GM12878 (cell line): ENCODE results near the gene PTPRD. TPM values are rescaled to one million over a fixed set of nuclear protein-coding genes. Genes with fewer than 3 reads are reported as not detected.

Experiments
- ATAC-seq: fragments of 200-7000 bp; cut with Tn5 transposase; 3 replicates; pipeline ENCODE4 v1.9.1; 2020; ENCODE audit warnings: mild to moderate bottlenecking, moderate library complexity
- BruUV-seq: library from RNA; stranded (reverse); fragments of 400-500 nt; replicated peaks from 2 replicates; lab custom pipeline; 2021; lab: Mats Ljungman, UMichigan
- CTCF ChIA-PET: fragments of 300-600 bp; sonication (Branson Sonifier 250); formaldehyde crosslinking; extraction: SDS; loops from one replicate; lab custom pipeline; 2021; ENCODE audit warnings: inconsistent platforms; lab: Yijun Ruan, JAX
- POLR2A ChIA-PET: fragments of 350-600 bp; formaldehyde crosslinking; extraction: SDS; loops from one replicate; lab custom pipeline; 2021; ENCODE audit warnings: inconsistent platforms; lab: Charles Lee
- RAD21 ChIA-PET: fragments of 300-600 bp; sonication (Branson Sonifier 250); formaldehyde crosslinking; loops from one replicate; lab custom pipeline; 2023; ENCODE audit warnings: antibody characterized with exemption; ENCODE audit not compliant: unreplicated experiment; lab: Charles Lee
- SMC1A ChIA-PET: fragments of 300-600 bp; sonication (Branson Sonifier 250); formaldehyde crosslinking; loops from one replicate; lab custom pipeline; 2023; ENCODE audit not compliant: unreplicated experiment, uncharacterized antibody; lab: Charles Lee
- DNase-seq: peaks from one replicate; pipeline ENCODE4 v3.0.0-alpha.2; 2011; ENCODE audit warnings: low read depth, low spot score
- FAIRE-seq: peaks from 3 replicates; lab custom pipeline; 2011; peaks lifted over from hg19 to GRCh38; lab: Jason Lieb, UNC
- H2AFZ ChIP-seq: 2 replicates; pipeline ENCODE4 v1.6.0; 2011; ENCODE audit warnings: low read depth, low read length, control low read depth; ENCODE audit not compliant: control insufficient read depth
- H3K27ac ChIP-seq: 2 replicates; pipeline ENCODE4 v1.5.1; 2011; ENCODE audit warnings: control low read depth; ENCODE audit not compliant: control insufficient read depth, insufficient read depth
- H3K27me3 ChIP-seq, 2 experiments: replicated peaks in 1 of 2; 2 replicates each; pipeline versions ENCODE4 v1.6.0 to v1.6.1; 2011; ENCODE audit warnings: low read length in 1 of 2; ENCODE audit not compliant: control insufficient read depth in 2 of 2, insufficient read depth in 2 of 2
- H3K36me3 ChIP-seq, 2 experiments: 2 replicates each; pipeline ENCODE4 v1.5.1; 2011; ENCODE audit warnings: low read length in 1 of 2; ENCODE audit not compliant: control insufficient read depth in 2 of 2, insufficient read depth in 2 of 2
- H3K4me1 ChIP-seq: 2 replicates; pipeline ENCODE4 v1.6.1; 2011; ENCODE audit warnings: mild to moderate bottlenecking, low read length, moderate library complexity, mixed read lengths; ENCODE audit not compliant: control insufficient read depth, insufficient read depth
- H3K4me2 ChIP-seq: 2 replicates; pipeline ENCODE4 v1.6.0; 2011; ENCODE audit warnings: control low read depth; ENCODE audit not compliant: control insufficient read depth, insufficient read depth
- H3K4me3 ChIP-seq: fragments of 200-600 bp; sonication (generic); 2 replicates; pipeline ENCODE4 v1.5.1; 2016
- H3K79me2 ChIP-seq: 2 replicates; pipeline ENCODE4 v1.6.0; 2011; ENCODE audit warnings: low read length; ENCODE audit not compliant: control insufficient read depth, insufficient read depth
- H3K9ac ChIP-seq: 2 replicates; pipeline ENCODE4 v1.8.0; 2011; ENCODE audit warnings: low read length, control low read depth, mixed read lengths; ENCODE audit not compliant: control insufficient read depth, insufficient read depth
- H3K9me3 ChIP-seq: replicated peaks from 3 replicates; pipeline ENCODE4 v1.5.1; 2011; ENCODE audit warnings: mild to moderate bottlenecking, low read length; ENCODE audit not compliant: control insufficient read depth, insufficient read depth
- H4K20me1 ChIP-seq: 2 replicates; pipeline ENCODE4 v1.6.0; 2011; ENCODE audit not compliant: control insufficient read depth, insufficient read depth
- ATF7 ChIP-seq: fragments of 450-650 bp; IDR thresholded peaks from 2 replicates; pipeline ENCODE4 v1.6.1; 2016; ENCODE audit warnings: low read depth, mild to moderate bottlenecking
- BHLHE40 ChIP-seq, 2 experiments: fragments of 450-650 bp in 1 of 2; IDR thresholded peaks; 2 replicates each; pipeline ENCODE4 v1.6.1; 2011 to 2017; ENCODE audit warnings: low read depth in 2 of 2, borderline replicate concordance in 1 of 2, improper control_type of control experiment in 1 of 2, low read length in 1 of 2, mild to moderate bottlenecking in 1 of 2
- CBX3 ChIP-seq: fragments of 200-600 bp; sonication (generic); IDR thresholded peaks from 2 replicates; pipeline ENCODE4 v1.6.1; 2016; ENCODE audit warnings: low read depth, borderline replicate concordance
- CHD2 ChIP-seq: IDR thresholded peaks from 2 replicates; pipeline ENCODE4 v1.6.1; 2011; ENCODE audit warnings: low read depth, low read length, improper control_type of control experiment, borderline replicate concordance
- CREB1 ChIP-seq: IDR thresholded peaks from 2 replicates; pipeline ENCODE4 v1.6.1; 2012; ENCODE audit warnings: low read depth, mild to moderate bottlenecking, inconsistent platforms
- FOS ChIP-seq: IDR thresholded peaks from 3 replicates; pipeline ENCODE4 v1.6.1; 2011; ENCODE audit warnings: borderline replicate concordance; ENCODE audit not compliant: insufficient read length; ENCODE audit errors: extremely low read depth
- IKZF2 ChIP-seq, 2 experiments: fragments of 450-650 bp; IDR thresholded peaks; 2 replicates each; pipeline ENCODE4 v1.6.1; 2017; ENCODE audit warnings: mild to moderate bottlenecking in 2 of 2, moderate library complexity in 2 of 2
- MEF2B ChIP-seq: fragments of 450-650 bp; IDR thresholded peaks from 2 replicates; pipeline ENCODE4 v1.6.1; 2018; ENCODE audit warnings: mild to moderate bottlenecking, moderate library complexity; ENCODE audit not compliant: partially characterized antibody, poor library complexity, severe bottlenecking
- MXI1 ChIP-seq: fragments of 150-350 bp; IDR thresholded peaks from 2 replicates; pipeline ENCODE4 v1.6.1; 2011; ENCODE audit warnings: low read depth, mild to moderate bottlenecking, inconsistent platforms, low read length, improper control_type of control experiment
- NFIC ChIP-seq: IDR thresholded peaks from 2 replicates; pipeline ENCODE4 v1.6.1; 2012; ENCODE audit warnings: low read depth, mild to moderate bottlenecking, inconsistent platforms, low read length, moderate library complexity
- NRF1 ChIP-seq: conservative IDR thresholded peaks from 2 replicates; pipeline ENCODE4 v1.6.1; 2011; ENCODE audit warnings: mild to moderate bottlenecking, low read depth, low read length, improper control_type of control experiment
- POLR2A ChIP-seq: IDR thresholded peaks from 2 replicates; pipeline ENCODE4 v1.6.1; 2011; ENCODE audit warnings: low read depth, mild to moderate bottlenecking, low read length
- POLR2AphosphoS2 ChIP-seq: IDR thresholded peaks from 2 replicates; pipeline ENCODE4 v1.6.1; 2011; ENCODE audit warnings: low read depth, mild to moderate bottlenecking, low read length, improper control_type of control experiment, moderate library complexity
- RCOR1 ChIP-seq: conservative IDR thresholded peaks from 2 replicates; pipeline ENCODE4 v1.6.1; 2012; ENCODE audit warnings: low read depth, low read length, improper control_type of control experiment
- SREBF2 ChIP-seq: IDR thresholded peaks from 2 replicates; pipeline ENCODE4 v1.6.1; 2012; ENCODE audit warnings: mild to moderate bottlenecking, low read length
- STAT3 ChIP-seq: IDR thresholded peaks from 2 replicates; pipeline ENCODE4 v1.6.1; 2011; ENCODE audit warnings: low read depth, low read length, improper control_type of control experiment
- YY1 ChIP-seq: IDR thresholded peaks from 2 replicates; pipeline ENCODE4 v1.6.1; 2011; ENCODE audit warnings: low read depth, mild to moderate bottlenecking, low read length
- WGBS: methylation state at CpG from one replicate; pipeline ENCODE4 v1.1.6; 2016; ENCODE audit warnings: low lambda C conversion rate; ENCODE audit not compliant: insufficient replicate concordance, insufficient coverage; ENCODE audit errors: missing lambda C conversion rate; 5-methylcytosine and 5-hydroxymethylcytosine counted together
- in situ Hi-C: fragments of 300-500 bp; cut with MboI; formaldehyde crosslinking; loops from 9 replicates; pipeline ENCODE4 v1.14.3; 2018; ENCODE audit warnings: mixed read lengths
- intact Hi-C: fragments of 100-400 bp; cut with micrococcal nuclease; formaldehyde crosslinking; loops from one replicate; pipeline ENCODE4 v1.14.2; 2022; ENCODE audit not compliant: unreplicated experiment
- polyA plus RNA-seq, 11 experiments: library from polyadenylated mRNA; depleted of rRNA in 4 of 11; unstranded in 6 of 11; stranded (reverse) in 5 of 11; fragments of >200 nt; fragmentation: Nextera tagmentation in 4 of 11; fragmentation: Illumina TruSeq in 1 of 11; extraction: Ambion mirVana in 4 of 11; extraction: Trizol in 1 of 11; gene quantifications; 1 replicate in 1 of 11; 2 replicates in 10 of 11; pipeline versions ENCODE4 v1.2.1 to v1.2.3, GENCODE V29; 2011 to 2016; ENCODE audit warnings: inconsistent platforms in 2 of 11, missing spikeins in 2 of 11, low read depth in 1 of 11
- total RNA-seq, 4 experiments: library from RNA; depleted of rRNA in 3 of 4; stranded (reverse); fragments of >200 nt in 3 of 4; fragmentation: Illumina TruSeq in 1 of 4; extraction: Trizol in 1 of 4; gene quantifications; 2 replicates each; pipeline versions ENCODE4 v1.2.1 to v1.2.3, GENCODE V29; 2013 to 2021
- TF ChIP-seq, protein P1 (sequence below): fragments of 450-650 bp; IDR thresholded peaks from 2 replicates; pipeline ENCODE4 v1.6.1; 2017; ENCODE audit warnings: mild to moderate bottlenecking, moderate library complexity
- TF ChIP-seq, protein P2 (sequence below): fragments of 450-650 bp; IDR thresholded peaks from 2 replicates; pipeline ENCODE4 v1.6.1; 2016; ENCODE audit warnings: mild to moderate bottlenecking, moderate library complexity, borderline replicate concordance

Gene PTPRD
- total and polyA plus RNA-seq, 10 of the 15 experiments (the other 5 are each of a cell fraction or from before 2014, with no cell fraction given): under 0.01 to 0.05 (median 0.01) TPM; not detected in 7

- no peaks in the 10 kb centered on the region for H3K79me2 ChIP-seq
- no peak overlapping the region for H3K4me2 ChIP-seq
- no peak overlapping the region for H3K9ac ChIP-seq
- CTCF ChIA-PET: no interaction called here
- no peak overlapping the region for H2AFZ ChIP-seq
- in situ Hi-C loops (no loop called here), intact Hi-C loops (no loop called here)
- no peaks in the 10 kb centered on the region for H3K9me3 ChIP-seq
- H4K20me1 ChIP-seq: no peaks in the 10 kb centered on the region
- SMC1A ChIA-PET: no interaction called here
- H3K27ac ChIP-seq: no peak overlapping the region
- H3K4me3 ChIP-seq: no peak overlapping the region
- POLR2A ChIA-PET: no interaction called here
- RAD21 ChIA-PET: no interaction called here
- no peaks in the 10 kb centered on the region for H3K36me3 ChIP-seq
- ATAC-seq: no peak
- WGBS: 2% methylated on average over 2 of the region's 2 CpGs
- no peak for FAIRE-seq
- DNase-seq: no peak
- BruUV-seq: no TSS peak
- no peaks in the 10 kb centered on the region for H3K27me3 ChIP-seq
- H3K4me1 ChIP-seq: no peaks in the 10 kb centered on the region
- TF ChIP-seq BHLHE40 (IDR thresholded peaks at IDR 0.05; ENCODE audit: borderline replicate concordance in 1 of 2, low read depth in 2 of 2, low read length in 1 of 2) (no peak), ATF7 (no peak), MEF2B (no peak), CREB1 (no peak), POLR2AphosphoS2 (no peak), YY1 (no peak), CHD2 (no peak), MXI1 (no peak), RCOR1 (no peak), IKZF2 (IDR thresholded peaks at IDR 0.05) (no peak), CBX3 (no peak), NFIC (no peak), STAT3 (no peak), FOS (no peak), NRF1 (no peak), POLR2A (no peak), SREBF2 (no peak)
- TF ChIP-seq, protein P1, sequence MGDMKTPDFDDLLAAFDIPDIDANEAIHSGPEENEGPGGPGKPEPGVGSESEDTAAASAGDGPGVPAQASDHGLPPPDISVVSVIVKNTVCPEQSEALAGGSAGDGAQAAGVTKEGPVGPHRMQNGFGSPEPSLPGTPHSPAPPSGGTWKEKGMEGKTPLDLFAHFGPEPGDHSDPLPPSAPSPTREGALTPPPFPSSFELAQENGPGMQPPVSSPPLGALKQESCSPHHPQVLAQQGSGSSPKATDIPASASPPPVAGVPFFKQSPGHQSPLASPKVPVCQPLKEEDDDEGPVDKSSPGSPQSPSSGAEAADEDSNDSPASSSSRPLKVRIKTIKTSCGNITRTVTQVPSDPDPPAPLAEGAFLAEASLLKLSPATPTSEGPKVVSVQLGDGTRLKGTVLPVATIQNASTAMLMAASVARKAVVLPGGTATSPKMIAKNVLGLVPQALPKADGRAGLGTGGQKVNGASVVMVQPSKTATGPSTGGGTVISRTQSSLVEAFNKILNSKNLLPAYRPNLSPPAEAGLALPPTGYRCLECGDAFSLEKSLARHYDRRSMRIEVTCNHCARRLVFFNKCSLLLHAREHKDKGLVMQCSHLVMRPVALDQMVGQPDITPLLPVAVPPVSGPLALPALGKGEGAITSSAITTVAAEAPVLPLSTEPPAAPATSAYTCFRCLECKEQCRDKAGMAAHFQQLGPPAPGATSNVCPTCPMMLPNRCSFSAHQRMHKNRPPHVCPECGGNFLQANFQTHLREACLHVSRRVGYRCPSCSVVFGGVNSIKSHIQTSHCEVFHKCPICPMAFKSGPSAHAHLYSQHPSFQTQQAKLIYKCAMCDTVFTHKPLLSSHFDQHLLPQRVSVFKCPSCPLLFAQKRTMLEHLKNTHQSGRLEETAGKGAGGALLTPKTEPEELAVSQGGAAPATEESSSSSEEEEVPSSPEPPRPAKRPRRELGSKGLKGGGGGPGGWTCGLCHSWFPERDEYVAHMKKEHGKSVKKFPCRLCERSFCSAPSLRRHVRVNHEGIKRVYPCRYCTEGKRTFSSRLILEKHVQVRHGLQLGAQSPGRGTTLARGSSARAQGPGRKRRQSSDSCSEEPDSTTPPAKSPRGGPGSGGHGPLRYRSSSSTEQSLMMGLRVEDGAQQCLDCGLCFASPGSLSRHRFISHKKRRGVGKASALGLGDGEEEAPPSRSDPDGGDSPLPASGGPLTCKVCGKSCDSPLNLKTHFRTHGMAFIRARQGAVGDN: no peak
- TF ChIP-seq, protein P2, sequence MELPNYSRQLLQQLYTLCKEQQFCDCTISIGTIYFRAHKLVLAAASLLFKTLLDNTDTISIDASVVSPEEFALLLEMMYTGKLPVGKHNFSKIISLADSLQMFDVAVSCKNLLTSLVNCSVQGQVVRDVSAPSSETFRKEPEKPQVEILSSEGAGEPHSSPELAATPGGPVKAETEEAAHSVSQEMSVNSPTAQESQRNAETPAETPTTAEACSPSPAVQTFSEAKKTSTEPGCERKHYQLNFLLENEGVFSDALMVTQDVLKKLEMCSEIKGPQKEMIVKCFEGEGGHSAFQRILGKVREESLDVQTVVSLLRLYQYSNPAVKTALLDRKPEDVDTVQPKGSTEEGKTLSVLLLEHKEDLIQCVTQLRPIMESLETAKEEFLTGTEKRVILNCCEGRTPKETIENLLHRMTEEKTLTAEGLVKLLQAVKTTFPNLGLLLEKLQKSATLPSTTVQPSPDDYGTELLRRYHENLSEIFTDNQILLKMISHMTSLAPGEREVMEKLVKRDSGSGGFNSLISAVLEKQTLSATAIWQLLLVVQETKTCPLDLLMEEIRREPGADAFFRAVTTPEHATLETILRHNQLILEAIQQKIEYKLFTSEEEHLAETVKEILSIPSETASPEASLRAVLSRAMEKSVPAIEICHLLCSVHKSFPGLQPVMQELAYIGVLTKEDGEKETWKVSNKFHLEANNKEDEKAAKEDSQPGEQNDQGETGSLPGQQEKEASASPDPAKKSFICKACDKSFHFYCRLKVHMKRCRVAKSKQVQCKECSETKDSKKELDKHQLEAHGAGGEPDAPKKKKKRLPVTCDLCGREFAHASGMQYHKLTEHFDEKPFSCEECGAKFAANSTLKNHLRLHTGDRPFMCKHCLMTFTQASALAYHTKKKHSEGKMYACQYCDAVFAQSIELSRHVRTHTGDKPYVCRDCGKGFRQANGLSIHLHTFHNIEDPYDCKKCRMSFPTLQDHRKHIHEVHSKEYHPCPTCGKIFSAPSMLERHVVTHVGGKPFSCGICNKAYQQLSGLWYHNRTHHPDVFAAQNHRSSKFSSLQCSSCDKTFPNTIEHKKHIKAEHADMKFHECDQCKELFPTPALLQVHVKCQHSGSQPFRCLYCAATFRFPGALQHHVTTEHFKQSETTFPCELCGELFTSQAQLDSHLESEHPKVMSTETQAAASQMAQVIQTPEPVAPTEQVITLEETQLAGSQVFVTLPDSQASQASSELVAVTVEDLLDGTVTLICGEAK: no peak
These were observed 2251.4 kb downstream of the PTPRD start for GRCh38 chr9:8361364-8361763.
